HEK293T (cell line): ENCODE measurements around the gene RPTOR.

Experiments
- FOXA1 ChIP-seq: fragments of 450-650 bp; IDR thresholded peaks from 2 replicates; pipeline ENCODE4 v1.6.1; 2016; ENCODE audit warnings: mild to moderate bottlenecking
- FOXK2 ChIP-seq: fragments of 450-650 bp; IDR thresholded peaks from 2 replicates; pipeline ENCODE4 v1.6.1; 2016; ENCODE audit warnings: mild to moderate bottlenecking
- HDGF ChIP-seq: fragments of 450-650 bp; IDR thresholded peaks from 2 replicates; pipeline ENCODE4 v1.6.1; 2017; ENCODE audit warnings: antibody characterized with exemption, borderline replicate concordance
- SP1 ChIP-seq: fragments of 450-650 bp; IDR thresholded peaks from 2 replicates; pipeline ENCODE4 v1.6.1; 2017
- TARDBP ChIP-seq: fragments of 450-650 bp; IDR thresholded peaks from 2 replicates; pipeline ENCODE4 v1.6.1; 2016

DNA sequence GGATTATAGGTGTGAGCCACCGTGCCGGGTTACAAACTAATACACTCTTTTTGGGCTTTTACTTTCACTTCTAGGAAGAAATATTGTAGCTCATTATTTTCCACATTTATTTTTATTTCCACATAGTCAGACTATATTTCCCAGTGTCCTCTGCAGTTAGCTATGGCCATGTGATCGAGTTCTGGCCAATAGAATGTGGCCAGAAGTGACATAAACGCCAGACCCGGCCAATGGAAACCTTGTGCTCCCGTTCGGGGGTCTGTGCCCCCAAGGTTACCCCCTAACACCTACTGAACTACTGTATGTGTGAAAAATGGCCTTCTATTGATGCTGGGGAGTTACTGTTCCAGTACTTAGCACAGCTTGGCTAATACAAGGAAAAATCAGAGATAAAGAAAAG, 13.2 kb upstream of the RPTOR start:
- no peak for TF ChIP-seq FOXA1
- TF ChIP-seq FOXK2, result no peak
- TF ChIP-seq SP1, result no peak
- TF ChIP-seq HDGF, result no peak
- no peak for TF ChIP-seq TARDBP
